Neutrophil (primary cell): Measurements from ENCODE around the gene CD151.

Experiments
- H3K27ac ChIP-seq: fragments of 200-600 bp; sonication (generic); 2 replicates; pipeline ENCODE4 v1.5.1; 2016; ENCODE audit warnings: mild to moderate bottlenecking, moderate library complexity
- H3K27me3 ChIP-seq: fragments of 200-600 bp; sonication (generic); 2 replicates; pipeline ENCODE4 v1.6.0; 2016; ENCODE audit warnings: mild to moderate bottlenecking
- H3K36me3 ChIP-seq: fragments of 200-600 bp; sonication (generic); 2 replicates; pipeline ENCODE4 v1.5.1; 2017
- H3K4me1 ChIP-seq, 2 experiments: fragments of 200-600 bp in 1 of 2; sonication (generic) in 1 of 2; 1 replicate in 1 of 2; 2 replicates in 1 of 2; pipeline versions ENCODE4 v1.5.1 to v1.6.1; 2013 to 2016; ENCODE audit warnings: low read depth in 1 of 2, low read length in 1 of 2, mild to moderate bottlenecking in 1 of 2, moderate library complexity in 1 of 2; ENCODE audit not compliant: control insufficient read depth in 1 of 2, insufficient read depth in 1 of 2
- H3K4me3 ChIP-seq, 2 experiments: fragments of 200-600 bp in 1 of 2; sonication (generic) in 1 of 2; 1 replicate in 1 of 2; 2 replicates in 1 of 2; pipeline ENCODE4 v1.5.1; 2013 to 2016; ENCODE audit warnings: low read depth in 1 of 2, low read length in 1 of 2, mild to moderate bottlenecking in 1 of 2, moderate library complexity in 1 of 2
- H3K9me3 ChIP-seq: fragments of 200-600 bp; sonication (generic); 2 replicates; pipeline ENCODE4 v1.5.1; 2016
- CTCF ChIP-seq: fragments of 200-600 bp; sonication (generic); IDR thresholded peaks from 2 replicates; pipeline ENCODE4 v1.5.1; 2016; ENCODE audit warnings: antibody characterized with exemption

CD151 gene

GRCh38 chr11:825366-826226 lies 7.2 kb upstream of the CD151 start:
- Histone ChIP-seq H3K4me3 (no peak overlapping the region), H3K9me3 (no peaks in the 10 kb centered on the region), H3K36me3 (peaks cover 39% of the 10 kb centered on the region), H3K4me1 (peaks cover 88 to 97% of the 10 kb centered on the region in 2 experiments), H3K27ac (peak overlapping the region; percentile 80), H3K27me3 (peaks cover 17% of the 10 kb centered on the region)
- no peak for TF ChIP-seq CTCF

- peaks cover 23% of the 10 kb centered on the region for H3K27me3 ChIP-seq
- peak overlapping the region; percentile 68 to 80 for H3K4me3 ChIP-seq
- no peaks in the 10 kb centered on the region for H3K9me3 ChIP-seq
- peaks cover 39% of the 10 kb centered on the region for H3K36me3 ChIP-seq
- no peak for TF ChIP-seq CTCF
- H3K4me1 ChIP-seq = peaks cover 88 to 97% of the 10 kb centered on the region in 2 experiments
- H3K27ac ChIP-seq = peak overlapping the region; percentile 80
Observed at GRCh38 chr11:826227-826621, 6.5 kb upstream of the CD151 start.

GRCh38 chr11:826836-827145 lies 6.0 kb upstream of the CD151 start:
- TF ChIP-seq CTCF = no peak
- H3K27ac ChIP-seq = peak overlapping the region; percentile 80
- peaks cover 29% of the 10 kb centered on the region for H3K27me3 ChIP-seq
- peaks cover 85 to 97% of the 10 kb centered on the region in 2 experiments for H3K4me1 ChIP-seq
- no peaks in the 10 kb centered on the region for H3K9me3 ChIP-seq
- peaks cover 38% of the 10 kb centered on the region for H3K36me3 ChIP-seq
- H3K4me3 ChIP-seq = peak overlapping the region; percentile 68 to 80

- Histone ChIP-seq H3K4me1 (peaks cover 84 to 97% of the 10 kb centered on the region in 2 experiments), H3K9me3 (no peaks in the 10 kb centered on the region), H3K36me3 (peaks cover 33% of the 10 kb centered on the region), H3K27ac (peak overlapping the region; percentile 80), H3K27me3 (peaks cover 34% of the 10 kb centered on the region), H3K4me3 (peak overlapping the region; percentile 68 to 80)
- no peak for TF ChIP-seq CTCF
Observed at GRCh38 chr11:827146-827896, 5.4 kb upstream of the CD151 start.

- H3K9me3 ChIP-seq = no peaks in the 10 kb centered on the region
- H3K4me1 ChIP-seq = peaks cover 82 to 98% of the 10 kb centered on the region in 2 experiments
- H3K4me3 ChIP-seq = peak within 1 kb of the TSS; percentile 68 to 80
- TF ChIP-seq CTCF = no peak
- peaks cover 30% of the 10 kb centered on the region for H3K36me3 ChIP-seq
- peaks cover 40% of the 10 kb centered on the region for H3K27me3 ChIP-seq
- H3K27ac ChIP-seq = peak within 1 kb of the TSS; percentile 80
Observed at GRCh38 chr11:827897-828192, 4.9 kb upstream of the CD151 start, which contains the start of gene CRACR2B. TSS of gene CRACR2B (plus strand) at chr11:827919. CDS start at chr11:828608, 689 bp downstream.
